Breast epithelium (tissue), 4 donors: ENCODE results near the gene ZNF90. TPM values are rescaled to one million over a fixed set of nuclear protein-coding genes. Genes with fewer than 3 reads are reported as not detected.
"Not testable (repeated sequence)": the region's sequence is repeated elsewhere in the genome, so short reads cannot be mapped to it uniquely, and the experiment has no call there.

Experiments used
- DNase-seq, 2 donors: peaks; one replicate each; pipeline ENCODE4 v3.0.0-alpha.2; 2019; ENCODE audit warnings: low spot score in 2 of 2
- H3K27ac ChIP-seq, 2 donors: fragments of 200-600 bp; sonication (generic) in 1 of 2; one replicate each; pipeline ENCODE4 v1.5.1; 2016 to 2019; ENCODE audit warnings: mild to moderate bottlenecking in 1 of 2
- H3K27me3 ChIP-seq, 2 donors: fragments of 200-600 bp; sonication (generic) in 1 of 2; one replicate each; pipeline versions ENCODE4 v1.5.1 to v1.6.0; 2017 to 2019; ENCODE audit warnings: control low read depth in 1 of 2, mild to moderate bottlenecking in 1 of 2
- H3K36me3 ChIP-seq: fragments of 200-600 bp; one replicate; pipeline ENCODE4 v1.5.1; 2019
- H3K4me1 ChIP-seq, 2 donors: fragments of 200-600 bp; sonication (generic); one replicate each; pipeline ENCODE4 v1.5.1; 2016 to 2019; ENCODE audit warnings: control low read depth in 1 of 2
- H3K4me3 ChIP-seq, 3 donors: fragments of 200-600 bp; sonication (generic); 1 replicate in 2 of 3; 2 replicates in 1 of 3; pipeline ENCODE4 v1.5.1; 2016 to 2019; ENCODE audit warnings: mild to moderate bottlenecking in 3 of 3, moderate library complexity in 2 of 3
- H3K9me3 ChIP-seq, 2 donors: fragments of 200-600 bp; sonication (generic) in 1 of 2; one replicate each; pipeline ENCODE4 v1.5.1; 2016 to 2019; ENCODE audit warnings: control low read depth in 1 of 2
- POLR2A ChIP-seq: fragments of 450-650 bp; IDR thresholded peaks from one replicate; pipeline ENCODE4 v1.6.1; 2016; ENCODE audit warnings: antibody characterized with exemption, mild to moderate bottlenecking, moderate library complexity
- POLR2AphosphoS5 ChIP-seq, 3 donors: sonication (generic); formaldehyde crosslinking; IDR thresholded peaks; one replicate each; pipeline ENCODE4 v1.6.1; 2017; ENCODE audit warnings: antibody characterized with exemption in 3 of 3
- intact Hi-C: fragments of 100-400 bp; cut with DNase I; formaldehyde crosslinking; loops from one replicate; pipeline ENCODE4 v1.15.1; 2023; ENCODE audit warnings: low total_unique reads
- total RNA-seq, 3 donors: library from RNA; depleted of rRNA; stranded (reverse); fragments of >200 nt; gene quantifications; one replicate each; pipeline ENCODE4 v1.1.0, GENCODE V29; 2016
- TF ChIP-seq, protein P1 (sequence below), 3 donors: fragments of 450-650 bp; IDR thresholded peaks; one replicate each; pipeline ENCODE4 v1.5.1; 2016 to 2017; ENCODE audit warnings: antibody characterized with exemption in 3 of 3, mild to moderate bottlenecking in 3 of 3, moderate library complexity in 3 of 3

The ZNF90 gene
- total RNA-seq, 3 donors from 2014 or later = 0.96 to 11.9 (median 4.9) TPM

DNA sequence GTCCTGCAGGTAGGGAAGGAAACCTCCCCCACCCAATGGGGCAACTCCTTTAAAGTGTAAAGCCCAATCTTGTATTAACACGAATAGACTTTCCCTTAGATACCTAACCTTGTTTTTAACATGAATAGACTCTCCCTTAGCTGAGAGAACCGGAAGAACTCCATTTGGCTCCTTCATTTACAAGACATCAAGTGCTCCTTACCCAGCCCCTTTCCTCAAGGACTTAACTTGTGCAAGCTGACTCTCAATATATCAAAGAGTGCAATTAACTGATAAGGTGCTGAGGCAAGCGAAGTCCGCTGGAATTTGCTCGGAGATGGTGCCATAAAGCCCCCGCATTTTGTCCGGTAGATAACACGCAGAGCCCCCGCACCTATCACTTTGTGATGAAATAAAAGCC lies 9.9 kb upstream of the ZNF90 start:
- no peak overlapping the region for H3K27ac ChIP-seq
- no peaks in the 10 kb centered on the region for H3K27me3 ChIP-seq
- intact Hi-C loops = no loop called here
- DNase-seq = no peak
- TF ChIP-seq POLR2AphosphoS5 (IDR thresholded peaks at IDR 0.05) = no peak
- TF ChIP-seq POLR2A = no peak
- TF ChIP-seq, protein P1, sequence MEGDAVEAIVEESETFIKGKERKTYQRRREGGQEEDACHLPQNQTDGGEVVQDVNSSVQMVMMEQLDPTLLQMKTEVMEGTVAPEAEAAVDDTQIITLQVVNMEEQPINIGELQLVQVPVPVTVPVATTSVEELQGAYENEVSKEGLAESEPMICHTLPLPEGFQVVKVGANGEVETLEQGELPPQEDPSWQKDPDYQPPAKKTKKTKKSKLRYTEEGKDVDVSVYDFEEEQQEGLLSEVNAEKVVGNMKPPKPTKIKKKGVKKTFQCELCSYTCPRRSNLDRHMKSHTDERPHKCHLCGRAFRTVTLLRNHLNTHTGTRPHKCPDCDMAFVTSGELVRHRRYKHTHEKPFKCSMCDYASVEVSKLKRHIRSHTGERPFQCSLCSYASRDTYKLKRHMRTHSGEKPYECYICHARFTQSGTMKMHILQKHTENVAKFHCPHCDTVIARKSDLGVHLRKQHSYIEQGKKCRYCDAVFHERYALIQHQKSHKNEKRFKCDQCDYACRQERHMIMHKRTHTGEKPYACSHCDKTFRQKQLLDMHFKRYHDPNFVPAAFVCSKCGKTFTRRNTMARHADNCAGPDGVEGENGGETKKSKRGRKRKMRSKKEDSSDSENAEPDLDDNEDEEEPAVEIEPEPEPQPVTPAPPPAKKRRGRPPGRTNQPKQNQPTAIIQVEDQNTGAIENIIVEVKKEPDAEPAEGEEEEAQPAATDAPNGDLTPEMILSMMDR (IDR thresholded peaks at IDR 0.05) = no peak
- H3K9me3 ChIP-seq = no peaks in the 10 kb centered on the region
- H3K36me3 ChIP-seq = no peaks in the 10 kb centered on the region
- H3K4me3 ChIP-seq = no peak overlapping the region
- no peaks in the 10 kb centered on the region for H3K4me1 ChIP-seq

DNA sequence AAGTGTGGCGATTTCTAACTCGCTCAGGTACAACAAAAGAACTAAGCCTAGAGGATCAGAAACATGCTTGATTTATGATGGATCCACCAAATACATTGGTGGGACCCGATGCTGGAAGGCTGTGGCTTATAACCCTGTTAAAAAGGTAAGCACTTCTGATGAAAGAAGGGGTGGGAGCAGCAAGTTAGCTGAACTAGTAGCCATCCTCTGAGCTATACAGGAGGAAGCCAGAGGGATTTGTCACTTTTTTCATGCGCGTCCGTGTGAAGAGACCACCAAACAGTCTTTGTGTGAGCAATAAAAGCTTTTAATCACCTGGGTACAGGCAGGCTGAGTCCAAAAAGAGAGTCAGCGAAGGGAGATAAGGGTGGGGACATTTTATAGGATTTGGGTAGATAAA lies 9.2 kb upstream of the ZNF90 start:
- H3K4me1 ChIP-seq, H3K27me3 ChIP-seq, H3K9me3 ChIP-seq, DNase-seq, H3K27ac ChIP-seq, H3K4me3 ChIP-seq, intact Hi-C loops, H3K36me3 ChIP-seq: not testable (repeated sequence)

DNA sequence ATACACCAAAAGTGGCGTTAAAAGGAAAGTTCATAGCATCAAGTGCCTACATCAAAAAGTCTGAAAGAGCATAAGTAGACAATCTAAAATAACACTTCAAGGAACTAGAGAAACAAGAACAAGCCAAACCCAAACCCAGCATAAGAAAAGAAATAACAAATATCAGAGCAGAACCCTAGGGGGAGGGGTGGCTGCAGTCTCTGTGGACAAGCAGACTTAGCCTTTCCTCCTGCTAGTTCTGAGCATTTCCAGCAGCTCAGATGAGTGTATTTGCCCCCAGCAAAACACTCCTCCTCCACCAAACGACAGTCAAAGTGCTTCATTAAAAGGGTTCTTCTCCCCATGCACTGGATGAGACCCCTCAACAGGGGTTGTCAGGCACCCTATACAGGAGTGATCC lies 7.1 kb upstream of the ZNF90 start:
- Histone ChIP-seq H3K36me3 (no peaks in the 10 kb centered on the region), H3K9me3 (no peaks in the 10 kb centered on the region), H3K4me1 (no peaks in the 10 kb centered on the region), H3K27me3 (no peaks in the 10 kb centered on the region), H3K27ac (no peak overlapping the region), H3K4me3 (no peak overlapping the region)
- DNase-seq = no peak
- intact Hi-C loops = no loop called here
- TF ChIP-seq POLR2AphosphoS5 (IDR thresholded peaks at IDR 0.05) = no peak
- TF ChIP-seq, protein P1 (IDR thresholded peaks at IDR 0.05) = no peak
- no peak for TF ChIP-seq POLR2A

DNA sequence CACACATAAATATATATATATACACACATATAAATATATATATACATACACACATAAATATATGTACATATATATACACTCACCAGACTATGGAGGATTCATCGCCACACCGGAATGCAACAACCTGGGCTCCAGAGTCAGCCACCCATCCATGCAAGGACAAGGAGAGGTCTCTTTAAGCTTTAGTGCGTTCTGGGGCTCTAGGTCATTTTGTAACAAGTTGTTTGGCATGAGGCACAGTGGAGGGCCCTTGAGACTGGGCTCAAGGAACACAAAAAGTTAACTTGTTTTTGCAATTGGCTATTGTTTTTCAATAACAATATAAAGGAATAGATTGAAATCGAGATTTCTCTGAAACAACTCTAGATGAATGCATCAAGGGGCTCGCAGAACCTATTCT lies 4.9 kb upstream of the ZNF90 start:
- Histone ChIP-seq H3K27ac (no peak overlapping the region), H3K4me3 (no peak overlapping the region), H3K27me3 (no peaks in the 10 kb centered on the region), H3K9me3 (no peaks in the 10 kb centered on the region), H3K36me3 (no peaks in the 10 kb centered on the region), H3K4me1 (no peaks in the 10 kb centered on the region)
- TF ChIP-seq POLR2A = no peak
- TF ChIP-seq, protein P1 (IDR thresholded peaks at IDR 0.05) = no peak
- no peak for TF ChIP-seq POLR2AphosphoS5 (IDR thresholded peaks at IDR 0.05)
- intact Hi-C loops = no loop called here
- no peak for DNase-seq

DNA sequence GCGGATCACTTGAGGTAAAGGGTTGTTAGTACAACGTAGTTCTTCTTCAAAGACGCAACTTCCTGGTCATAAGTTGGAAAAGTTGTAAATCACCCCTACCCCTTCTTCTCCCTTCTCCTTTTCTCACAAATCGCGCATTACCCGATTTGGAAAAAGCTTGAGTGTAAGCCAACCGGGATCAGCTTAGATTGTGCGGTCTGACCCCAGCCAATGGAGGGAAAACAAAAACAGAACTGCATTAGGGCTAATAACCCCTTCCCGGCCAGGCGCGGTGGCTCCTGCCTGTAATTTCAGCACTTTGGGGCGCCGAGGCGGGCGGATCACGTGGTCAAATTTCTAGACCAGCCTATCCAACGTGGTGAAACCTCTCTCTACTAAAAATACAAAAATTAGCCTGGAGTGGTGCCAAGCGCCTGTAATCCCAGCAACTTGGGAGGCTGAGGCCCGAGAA lies 806 bp downstream of the ZNF90 start:
- Histone ChIP-seq H3K4me1 (no peaks in the 10 kb centered on the region), H3K27ac (no peak overlapping the region), H3K9me3 (no peaks in the 10 kb centered on the region), H3K27me3 (no peaks in the 10 kb centered on the region), H3K36me3 (no peaks in the 10 kb centered on the region), H3K4me3 (peak overlapping the region; percentile 48 to 70 (median 63))
- intact Hi-C loops = no loop called here
- DNase-seq = no peak
- TF ChIP-seq, protein P1 (IDR thresholded peaks at IDR 0.05) = no peak
- TF ChIP-seq POLR2AphosphoS5 (IDR thresholded peaks at IDR 0.05) = no peak
- TF ChIP-seq POLR2A = no peak

DNA sequence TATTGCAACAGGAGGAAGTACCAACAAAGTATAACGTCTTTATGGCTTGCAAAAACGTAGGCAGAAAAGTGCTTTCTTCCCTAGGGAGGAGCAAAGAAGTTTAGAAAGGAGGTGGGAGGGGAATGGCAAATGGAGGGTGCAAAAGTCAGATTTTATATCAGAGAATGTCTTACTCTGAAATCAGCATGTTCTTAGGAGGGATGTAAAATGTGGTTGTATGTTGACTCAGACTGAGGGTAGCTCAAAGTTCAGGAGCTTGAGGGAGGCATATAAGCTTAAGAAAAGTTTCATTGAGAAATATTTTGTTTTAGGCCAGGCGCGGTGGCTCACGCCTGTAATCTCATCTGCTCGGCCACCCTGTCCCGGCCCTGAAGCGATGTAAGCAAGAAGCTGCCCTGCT lies 1.7 kb downstream of the ZNF90 start:
- no peak for DNase-seq
- intact Hi-C loops = no loop called here
- Histone ChIP-seq H3K27me3 (no peaks in the 10 kb centered on the region), H3K4me1 (no peaks in the 10 kb centered on the region), H3K36me3 (no peaks in the 10 kb centered on the region), H3K4me3 (no peak overlapping the region), H3K9me3 (no peaks in the 10 kb centered on the region), H3K27ac (no peak overlapping the region)
- no peak for TF ChIP-seq POLR2AphosphoS5 (IDR thresholded peaks at IDR 0.05)
- TF ChIP-seq, protein P1 (IDR thresholded peaks at IDR 0.05) = no peak
- no peak for TF ChIP-seq POLR2A
